H4 (cell line): ENCODE results near the gene DBN1. TPM values are rescaled to one million over a fixed set of nuclear protein-coding genes. Genes with fewer than 3 reads are reported as not detected.

ENCODE experiments used
- DNase-seq: peaks from one replicate; pipeline ENCODE4 v3.0.0-alpha.2; 2015; ENCODE audit warnings: low spot score
- total RNA-seq: library from RNA; depleted of rRNA; stranded (reverse); fragments of >200 nt; shearing (Covaris generic); gene quantifications from 2 replicates; pipeline ENCODE4 v1.2.3, GENCODE V29; 2014

The DBN1 gene
- total RNA-seq, 1 experiment from 2014 or later: 140 TPM

DNA sequence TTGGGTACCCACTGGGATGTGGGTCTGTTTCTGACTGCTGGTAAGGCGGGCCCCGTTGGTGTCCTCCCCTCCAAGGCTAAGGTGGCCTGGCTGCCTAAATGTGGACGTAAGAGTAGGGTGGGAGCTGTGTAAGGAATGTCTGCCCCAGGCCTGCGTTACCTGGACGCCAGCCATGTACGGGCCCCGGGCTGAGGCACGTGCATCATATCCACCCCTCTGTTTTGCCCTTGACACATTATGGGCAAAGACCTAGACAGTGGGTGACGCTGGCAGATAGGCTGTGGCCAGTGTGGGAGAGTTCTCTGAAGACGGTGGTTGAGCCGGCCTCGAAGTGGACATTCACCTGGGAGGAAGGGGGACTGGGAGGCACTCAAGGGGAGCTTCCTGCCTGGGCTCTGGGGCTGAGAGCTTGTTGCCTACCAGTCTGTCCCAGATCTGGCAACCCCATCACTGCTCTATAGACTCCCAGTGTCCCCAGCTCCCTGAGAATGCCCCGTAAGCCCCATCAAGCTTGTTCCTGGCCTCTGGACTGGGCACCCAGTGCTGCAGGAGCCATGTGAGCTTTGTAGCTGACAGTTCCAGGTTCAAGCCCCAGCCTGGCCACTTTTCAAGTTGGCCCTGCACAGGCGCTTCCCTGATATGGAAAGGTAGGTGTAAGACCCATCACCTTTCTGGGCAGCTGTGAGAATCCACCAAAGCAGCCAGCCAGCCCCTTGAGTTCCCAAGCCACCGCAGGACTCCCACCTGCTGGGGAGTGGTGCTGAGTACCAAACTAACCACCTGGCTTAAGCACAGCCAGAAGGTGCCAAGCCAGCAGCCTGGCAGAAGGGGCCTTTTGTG is 30.1 kb downstream of the DBN1 start:
- no peak for DNase-seq

DNA sequence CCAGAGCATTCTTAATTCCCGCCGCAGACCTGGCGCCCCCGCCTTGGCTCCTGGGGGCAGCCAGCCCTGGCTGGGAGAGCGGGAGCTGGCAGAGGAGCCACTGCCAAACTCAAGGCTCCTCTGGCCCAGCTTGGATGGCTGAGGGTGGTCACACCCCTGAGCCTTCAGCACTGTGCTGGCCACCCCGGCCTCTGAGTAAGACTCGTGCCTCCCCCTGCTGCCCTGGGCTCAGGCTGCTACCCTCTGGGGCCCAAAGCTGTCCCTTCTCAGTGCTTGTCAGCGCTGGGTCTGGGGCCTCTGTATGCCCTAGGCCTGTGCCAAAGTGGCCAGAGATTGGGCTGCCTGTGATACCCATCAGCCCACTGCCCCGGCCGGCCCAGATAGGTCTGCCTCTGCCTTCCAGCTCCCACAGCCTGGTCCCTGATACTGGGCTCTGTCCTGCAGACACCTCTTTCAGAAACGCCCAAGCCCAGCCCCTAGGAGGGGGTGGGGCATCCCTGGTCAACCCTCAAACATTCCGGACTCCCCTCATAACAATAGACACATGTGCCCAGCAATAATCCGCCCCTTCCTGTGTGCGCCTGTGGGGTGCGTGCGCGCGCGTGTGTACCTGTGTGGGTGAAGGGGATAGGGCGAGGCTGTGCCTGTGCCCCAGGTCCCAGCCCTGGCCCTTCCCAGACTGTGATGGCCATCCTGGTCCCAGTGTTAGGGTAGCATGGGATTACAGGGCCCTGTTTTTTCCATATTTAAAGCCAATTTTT is 31.2 kb downstream of the DBN1 start:
- no peak for DNase-seq

- DNase-seq: no peak
Observed at GRCh38 chr5:177440990-177441780, 32.2 kb downstream of the DBN1 start.

GRCh38 chr5:177440211-177440989 is 33.0 kb downstream of the DBN1 start:
- DNase-seq: no peak

GRCh38 chr5:177439518-177440053 is 33.8 kb downstream of the DBN1 start:
- DNase-seq: no peak

DNA sequence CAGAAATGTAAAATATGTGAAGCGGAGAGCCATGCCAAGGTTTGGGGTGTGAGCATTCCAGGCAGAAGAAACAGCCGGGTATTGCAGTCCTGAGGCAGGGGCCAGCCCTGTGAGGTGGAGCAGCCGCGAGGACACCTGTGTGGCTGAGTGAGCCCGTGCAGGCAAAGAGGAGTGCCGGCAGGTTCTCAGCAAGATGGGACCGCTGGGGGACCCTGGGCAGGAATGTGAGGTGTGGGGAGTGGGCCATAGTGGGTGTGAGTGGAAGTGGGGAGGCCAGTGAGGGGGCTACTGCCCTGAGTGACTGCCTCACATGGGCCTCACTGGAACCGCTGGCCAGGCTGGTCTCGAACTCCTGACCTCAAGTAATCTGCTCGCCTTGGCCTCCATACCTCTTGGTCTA is 35.0 kb downstream of the DBN1 start:
- DNase-seq: no peak

DNA sequence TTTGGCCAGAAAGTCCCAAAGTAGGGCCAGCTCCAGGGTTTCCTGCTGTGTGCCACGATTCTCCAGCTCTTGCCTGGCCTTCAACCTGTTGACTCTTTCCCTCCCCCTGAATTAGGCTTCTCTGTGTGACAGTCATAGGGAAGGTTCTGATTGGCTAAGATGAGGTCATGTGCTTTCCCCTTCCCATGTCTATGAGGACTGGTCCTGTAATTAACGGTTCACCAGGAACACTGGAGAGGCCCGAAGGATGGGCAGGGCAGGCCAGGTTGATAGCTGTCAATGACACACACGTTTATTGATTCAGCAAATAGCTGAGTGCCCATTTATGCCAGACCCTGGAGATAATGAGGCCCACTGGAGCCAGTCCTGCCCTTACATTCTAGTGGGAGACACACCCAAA is 35.8 kb downstream of the DBN1 start:
- no peak for DNase-seq

- no peak for DNase-seq
Observed at GRCh38 chr5:177435847-177436536, 37.4 kb downstream of the DBN1 start.

DNA sequence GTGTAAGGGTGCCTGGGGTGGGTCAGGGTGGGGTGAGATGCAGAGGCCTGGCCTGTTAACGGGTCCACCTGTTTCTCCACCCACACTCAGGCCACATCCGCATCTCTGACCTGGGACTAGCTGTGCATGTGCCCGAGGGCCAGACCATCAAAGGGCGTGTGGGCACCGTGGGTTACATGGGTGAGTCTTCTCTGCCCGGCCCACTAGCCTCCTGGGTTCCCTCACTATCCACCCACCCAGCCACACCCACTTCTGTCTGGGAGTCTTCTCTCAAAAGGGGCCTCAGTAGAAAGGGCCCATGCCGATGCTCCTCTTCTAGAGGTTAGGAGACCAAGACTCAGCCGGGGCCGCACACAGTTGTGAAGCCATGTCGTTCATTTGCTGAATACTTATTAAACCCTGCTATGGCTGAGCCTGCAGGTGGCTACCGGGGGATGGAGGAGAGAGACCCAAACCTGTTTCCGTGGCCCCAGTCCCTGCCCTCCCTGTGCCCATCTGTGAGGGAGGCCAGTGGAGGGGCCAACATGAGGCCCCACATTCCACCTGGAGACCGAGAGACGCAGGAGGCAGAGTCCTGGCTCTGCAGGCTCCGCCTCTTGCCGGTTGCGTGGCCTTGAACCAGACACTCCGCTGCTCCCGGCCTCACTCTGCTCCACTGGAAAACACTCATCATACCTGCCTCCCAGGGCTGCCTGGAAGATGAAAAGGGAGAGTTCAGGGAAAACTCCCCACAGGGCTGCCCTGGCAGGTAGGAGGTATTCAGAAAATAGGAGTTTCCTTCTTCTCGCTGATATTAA is 38.3 kb downstream of the DBN1 start:
- no peak for DNase-seq

DNA sequence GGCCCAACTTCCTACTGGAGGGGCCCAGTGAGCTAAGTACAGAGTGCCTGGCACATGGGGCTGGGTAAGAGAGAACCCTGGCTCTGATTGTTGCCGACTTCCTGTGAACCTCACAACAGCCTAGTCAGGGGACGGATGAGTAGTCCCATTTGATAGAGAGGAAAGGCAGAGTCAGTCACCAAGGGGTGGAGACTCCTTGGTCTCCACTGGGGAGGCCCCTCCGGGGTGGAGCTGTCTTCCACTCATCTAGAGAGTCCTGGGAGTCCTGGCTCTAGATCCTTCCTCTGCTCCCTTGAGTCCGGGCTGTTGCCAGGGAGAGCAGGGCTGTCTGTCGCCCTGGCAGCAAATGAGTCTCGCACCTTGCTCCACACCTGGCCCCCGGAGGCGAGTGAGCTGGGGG is 39.0 kb downstream of the DBN1 start:
- DNase-seq: no peak

- DNase-seq: no peak
Observed at GRCh38 chr5:177433658-177434217, 39.7 kb downstream of the DBN1 start.

DNA sequence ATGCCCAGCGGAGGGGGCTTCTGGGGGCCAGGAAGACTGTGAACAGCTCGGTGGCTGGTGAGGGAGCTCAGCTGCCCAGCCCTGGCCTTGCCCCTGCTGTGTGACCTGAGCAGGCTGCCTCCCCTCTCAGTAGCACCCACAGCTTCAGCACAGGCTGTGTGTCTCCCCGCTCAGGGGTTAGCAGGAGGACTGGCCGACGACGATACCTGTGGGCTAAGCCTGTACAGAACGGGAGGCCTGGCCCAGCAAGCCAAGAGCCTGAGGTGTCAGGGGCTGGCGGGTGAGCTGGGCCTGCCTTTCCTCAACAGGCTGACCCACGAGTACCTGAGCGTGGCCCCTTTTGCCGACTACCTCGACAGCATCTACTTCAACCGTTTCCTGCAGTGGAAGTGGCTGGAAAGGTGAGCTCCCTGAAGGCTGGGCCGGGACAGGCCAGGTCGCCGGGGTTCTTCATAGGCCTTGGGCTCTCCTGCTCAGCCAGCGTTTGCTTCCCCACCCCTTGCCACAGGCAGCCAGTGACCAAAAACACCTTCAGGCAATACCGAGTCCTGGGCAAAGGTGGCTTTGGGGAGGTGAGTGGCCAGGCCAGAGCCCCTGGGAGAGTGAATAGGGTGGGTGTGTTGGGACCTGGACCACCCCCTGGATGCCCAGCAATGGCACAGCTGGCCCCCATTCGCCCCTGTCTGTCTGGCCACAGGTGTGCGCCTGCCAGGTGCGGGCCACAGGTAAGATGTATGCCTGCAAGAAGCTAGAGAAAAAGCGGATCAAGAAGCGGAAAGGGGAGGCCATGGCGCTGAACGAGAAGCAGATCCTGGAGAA is 40.4 kb downstream of the DBN1 start:
- DNase-seq: no peak

DNA sequence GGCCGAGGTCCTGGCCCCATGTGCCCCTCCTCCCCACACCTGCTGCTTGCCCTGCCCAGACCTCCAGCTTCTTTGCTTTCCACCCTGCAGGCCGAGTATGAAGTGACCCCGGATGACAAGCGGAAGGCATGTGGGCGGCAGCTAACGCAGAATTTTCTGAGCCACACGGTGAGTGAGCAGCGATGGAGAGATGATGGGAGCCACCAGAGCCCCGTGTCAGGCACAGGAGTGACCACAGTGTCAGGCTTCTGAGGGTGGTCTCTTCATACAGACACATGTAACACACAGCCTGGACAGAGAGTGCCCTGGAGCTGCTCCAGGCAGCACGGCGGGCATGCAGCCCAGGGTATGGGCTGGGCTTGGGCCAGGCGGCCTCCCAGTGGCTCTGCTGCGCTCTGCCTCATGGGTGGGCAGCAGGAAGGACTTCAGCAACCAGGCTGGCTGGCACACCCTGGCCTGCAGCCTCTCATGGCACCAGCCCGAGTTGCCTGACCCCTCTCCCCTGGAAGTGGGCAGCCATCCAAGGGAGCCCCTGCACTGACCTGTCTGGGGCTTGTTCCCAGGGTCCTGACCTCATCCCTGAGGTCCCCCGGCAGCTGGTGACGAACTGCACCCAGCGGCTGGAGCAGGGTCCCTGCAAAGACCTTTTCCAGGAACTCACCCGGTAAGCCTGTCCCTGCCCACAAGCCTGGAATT is 41.1 kb downstream of the DBN1 start:
- no peak for DNase-seq

- no peak for DNase-seq
Observed at GRCh38 chr5:177431317-177432142, 41.9 kb downstream of the DBN1 start.

- DNase-seq: no peak
Observed at GRCh38 chr5:177430972-177431316, 42.5 kb downstream of the DBN1 start.

DNA sequence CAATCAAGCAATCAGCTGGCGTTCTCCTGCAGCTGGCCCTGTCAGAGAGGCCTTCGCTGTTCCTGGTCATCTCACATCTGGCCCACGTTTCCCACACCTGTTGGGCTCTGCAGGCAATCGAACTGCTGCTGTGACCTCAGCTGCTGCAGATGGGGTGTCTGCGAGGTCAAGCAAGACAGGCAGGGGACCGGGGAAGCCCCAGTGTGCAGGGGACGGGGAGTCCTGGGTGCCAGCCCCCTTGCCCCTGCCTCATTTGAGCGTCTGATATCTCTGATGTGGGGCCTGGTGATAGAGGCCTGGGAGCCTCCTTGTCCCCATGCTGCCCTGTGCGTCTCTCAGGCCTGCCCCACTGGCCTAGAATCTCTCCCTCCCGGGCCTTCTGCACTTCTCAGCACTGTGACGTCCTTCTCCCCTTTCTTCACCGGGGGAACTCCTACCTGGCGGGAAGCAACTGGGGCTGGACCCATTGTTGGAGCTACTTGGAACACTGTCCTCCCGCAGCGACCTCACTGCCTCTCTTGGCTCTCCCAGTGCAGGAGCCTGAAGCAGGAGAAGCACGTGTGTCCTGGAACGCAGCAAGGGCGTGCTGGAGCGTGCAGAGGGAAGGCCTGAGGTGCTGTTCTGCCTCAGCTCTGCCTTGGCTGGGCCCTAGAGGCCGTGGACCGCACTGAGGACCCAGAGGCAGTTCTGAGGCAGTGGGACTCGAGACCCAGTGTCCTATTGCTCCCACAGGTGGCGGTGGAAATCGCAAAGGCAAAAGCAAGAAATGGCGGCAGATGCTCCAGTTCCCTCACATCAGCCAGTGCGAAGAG is 43.1 kb downstream of the DBN1 start:
- no peak for DNase-seq
